ENCODE results near the gene ZNF232. TPM values are rescaled to one million over a fixed set of nuclear protein-coding genes. Genes with fewer than 3 reads are reported as not detected.

The ZNF232 gene
- total and polyA plus RNA-seq, 2 of the 13 experiments (the other 11 are each of a cell fraction or from before 2014, with no cell fraction given): 7.8 to 28.7 TPM

DNA sequence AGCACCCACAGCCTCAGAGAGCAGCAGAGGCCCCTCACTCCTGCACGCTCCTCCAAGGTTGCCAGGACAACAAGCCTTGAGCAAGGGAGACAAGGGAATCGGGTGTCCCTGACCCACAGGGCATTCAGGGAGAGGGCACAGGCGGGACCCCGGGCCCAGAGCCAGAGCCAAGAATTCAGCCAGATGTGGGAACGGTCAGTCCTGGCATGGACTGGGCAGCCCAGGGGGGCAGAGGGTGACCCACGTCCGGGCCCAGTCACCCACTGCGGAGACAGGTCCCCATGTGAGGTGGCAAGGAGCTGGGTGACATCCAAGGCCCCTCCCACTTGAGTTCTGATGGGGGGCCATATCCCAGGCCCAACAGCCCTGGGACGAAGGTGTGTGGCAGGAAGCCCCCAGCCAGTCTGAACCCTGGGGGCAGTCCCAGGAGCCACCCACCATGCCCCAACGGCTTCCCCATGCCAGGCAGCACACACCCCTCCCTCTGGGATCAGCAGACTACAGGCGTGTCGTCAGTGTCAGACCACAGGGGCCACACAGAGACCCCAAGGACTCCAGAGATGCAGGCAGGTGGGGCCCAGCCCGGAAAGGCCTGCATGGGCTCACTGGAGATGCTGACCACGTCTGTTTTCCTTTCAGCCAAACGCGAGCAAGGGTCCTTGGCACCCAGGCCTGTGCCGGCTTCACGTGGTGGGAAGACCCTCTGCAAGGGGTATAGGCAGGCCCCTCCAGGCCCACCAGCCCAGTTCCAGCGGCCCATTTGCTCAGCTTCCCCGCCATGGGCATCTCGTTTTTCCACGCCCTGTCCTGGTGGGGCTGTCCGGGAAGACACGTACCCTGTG lies 27.2 kb upstream of the ZNF232 start:
- in situ Hi-C loops (cut with HindIII; ENCODE audit: extremely low pct_ligation_motif_present, low pct_unique_long_range_greater_than_20kb): no loop called here
- no peak overlapping the region for H3K4me3 ChIP-seq (replicated peaks in 1 of 3; ENCODE audit: insufficient read depth in 1 of 3, low read depth in 2 of 3, low read length in 3 of 3)
- H3K79me2 ChIP-seq (ENCODE audit: insufficient read depth, low read length): no peaks in the 10 kb centered on the region
- no peaks in the 10 kb centered on the region for H3K36me3 ChIP-seq (replicated peaks in 1 of 2; ENCODE audit: control insufficient read depth in 1 of 2, insufficient read depth in 2 of 2, low read length in 2 of 2)
- no peak overlapping the region for H2AFZ ChIP-seq (ENCODE audit: low read length)
- H4K20me1 ChIP-seq (ENCODE audit: insufficient read depth, low read length): no peaks in the 10 kb centered on the region
- H3K27me3 ChIP-seq (ENCODE audit: control insufficient read depth in 1 of 2, insufficient read depth in 2 of 2, low read length in 2 of 2): peaks cover 2 to 11% of the 10 kb centered on the region in 2 experiments; a peak in 3 of 5 replicates
- H3K4me1 ChIP-seq (ENCODE audit: insufficient read depth, low read length): peaks cover 20% of the 10 kb centered on the region
- POLR2A ChIA-PET: no interaction called here
- no TSS peak for BruUV-seq (replicated peaks)
- H3K9me3 ChIP-seq (ENCODE audit: low read length): no peaks in the 10 kb centered on the region
- DNase-seq (ENCODE audit: low spot score): no peak
- CTCF ChIA-PET (ENCODE audit: low intra/inter-chr PET ratio, low total read pairs): no interaction called here
- no peak overlapping the region for H3K9ac ChIP-seq (ENCODE audit: insufficient read depth, low read depth, low read length)
- no peak for ATAC-seq
- no peak overlapping the region for H3K4me2 ChIP-seq (ENCODE audit: low read depth, low read length)
- intact Hi-C loops (cut with micrococcal nuclease; ENCODE audit: unreplicated experiment): no loop called here
- no peak for FAIRE-seq
- WGBS (ENCODE audit: low lambda C conversion rate): 30% methylated on average over 5 of the region's 24 CpGs
- H3K27ac ChIP-seq (ENCODE audit: extremely low read length, insufficient read depth, low read length): no peak overlapping the region
- TF ChIP-seq RBFOX2 (IDR thresholded peaks at IDR 0.05; ENCODE audit: low read depth, low read length) (no peak), SMYD3 (CRISPR knock-in tag; IDR thresholded peaks at IDR 0.05) (no peak), SAFB2 (CRISPR knock-in tag; IDR thresholded peaks at IDR 0.05; ENCODE audit: borderline replicate concordance, low read depth) (no peak), PPARG (CRISPR knock-in tag; conservative IDR thresholded peaks at IDR 0.05) (no peak), ZNF589 (CRISPR knock-in tag; conservative IDR thresholded peaks at IDR 0.05) (no peak), KDM5A (IDR thresholded peaks at IDR 0.05; ENCODE audit: borderline replicate concordance, low read length) (no peak), ZBTB7B (CRISPR knock-in tag; IDR thresholded peaks at IDR 0.05) (no peak), ZNF781 (CRISPR knock-in tag; IDR thresholded peaks at IDR 0.05; ENCODE audit: borderline replicate concordance, not compliant biosample characterization) (no peak), ZNF24 (IDR thresholded peaks at IDR 0.05) (no peak), ATF7 (IDR thresholded peaks at IDR 0.05) (no peak), ATF7 (CRISPR knock-in tag; IDR thresholded peaks at IDR 0.05) (no peak)
- TF ChIP-seq, protein P1, sequence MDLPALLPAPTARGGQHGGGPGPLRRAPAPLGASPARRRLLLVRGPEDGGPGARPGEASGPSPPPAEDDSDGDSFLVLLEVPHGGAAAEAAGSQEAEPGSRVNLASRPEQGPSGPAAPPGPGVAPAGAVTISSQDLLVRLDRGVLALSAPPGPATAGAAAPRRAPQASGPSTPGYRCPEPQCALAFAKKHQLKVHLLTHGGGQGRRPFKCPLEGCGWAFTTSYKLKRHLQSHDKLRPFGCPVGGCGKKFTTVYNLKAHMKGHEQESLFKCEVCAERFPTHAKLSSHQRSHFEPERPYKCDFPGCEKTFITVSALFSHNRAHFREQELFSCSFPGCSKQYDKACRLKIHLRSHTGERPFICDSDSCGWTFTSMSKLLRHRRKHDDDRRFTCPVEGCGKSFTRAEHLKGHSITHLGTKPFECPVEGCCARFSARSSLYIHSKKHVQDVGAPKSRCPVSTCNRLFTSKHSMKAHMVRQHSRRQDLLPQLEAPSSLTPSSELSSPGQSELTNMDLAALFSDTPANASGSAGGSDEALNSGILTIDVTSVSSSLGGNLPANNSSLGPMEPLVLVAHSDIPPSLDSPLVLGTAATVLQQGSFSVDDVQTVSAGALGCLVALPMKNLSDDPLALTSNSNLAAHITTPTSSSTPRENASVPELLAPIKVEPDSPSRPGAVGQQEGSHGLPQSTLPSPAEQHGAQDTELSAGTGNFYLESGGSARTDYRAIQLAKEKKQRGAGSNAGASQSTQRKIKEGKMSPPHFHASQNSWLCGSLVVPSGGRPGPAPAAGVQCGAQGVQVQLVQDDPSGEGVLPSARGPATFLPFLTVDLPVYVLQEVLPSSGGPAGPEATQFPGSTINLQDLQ (CRISPR knock-in tag; IDR thresholded peaks at IDR 0.05): no peak
- TF ChIP-seq, protein P2, sequence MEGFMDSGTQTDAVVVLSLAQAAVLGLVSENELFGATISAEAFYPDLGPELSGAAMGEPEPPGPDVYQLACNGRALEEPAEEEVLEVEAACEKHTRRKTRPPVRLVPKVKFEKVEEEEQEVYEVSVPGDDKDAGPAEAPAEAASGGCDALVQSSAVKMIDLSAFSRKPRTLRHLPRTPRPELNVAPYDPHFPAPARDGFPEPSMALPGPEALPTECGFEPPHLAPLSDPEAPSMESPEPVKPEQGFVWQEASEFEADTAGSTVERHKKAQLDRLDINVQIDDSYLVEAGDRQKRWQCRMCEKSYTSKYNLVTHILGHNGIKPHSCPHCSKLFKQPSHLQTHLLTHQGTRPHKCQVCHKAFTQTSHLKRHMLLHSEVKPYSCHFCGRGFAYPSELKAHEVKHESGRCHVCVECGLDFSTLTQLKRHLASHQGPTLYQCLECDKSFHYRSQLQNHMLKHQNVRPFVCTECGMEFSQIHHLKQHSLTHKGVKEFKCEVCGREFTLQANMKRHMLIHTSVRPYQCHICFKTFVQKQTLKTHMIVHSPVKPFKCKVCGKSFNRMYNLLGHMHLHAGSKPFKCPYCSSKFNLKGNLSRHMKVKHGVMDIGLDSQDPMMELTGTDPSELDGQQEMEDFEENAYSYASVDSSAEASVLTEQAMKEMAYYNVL (CRISPR knock-in tag; IDR thresholded peaks at IDR 0.05; ENCODE audit: borderline replicate concordance): no peak
- TF ChIP-seq, protein P3, sequence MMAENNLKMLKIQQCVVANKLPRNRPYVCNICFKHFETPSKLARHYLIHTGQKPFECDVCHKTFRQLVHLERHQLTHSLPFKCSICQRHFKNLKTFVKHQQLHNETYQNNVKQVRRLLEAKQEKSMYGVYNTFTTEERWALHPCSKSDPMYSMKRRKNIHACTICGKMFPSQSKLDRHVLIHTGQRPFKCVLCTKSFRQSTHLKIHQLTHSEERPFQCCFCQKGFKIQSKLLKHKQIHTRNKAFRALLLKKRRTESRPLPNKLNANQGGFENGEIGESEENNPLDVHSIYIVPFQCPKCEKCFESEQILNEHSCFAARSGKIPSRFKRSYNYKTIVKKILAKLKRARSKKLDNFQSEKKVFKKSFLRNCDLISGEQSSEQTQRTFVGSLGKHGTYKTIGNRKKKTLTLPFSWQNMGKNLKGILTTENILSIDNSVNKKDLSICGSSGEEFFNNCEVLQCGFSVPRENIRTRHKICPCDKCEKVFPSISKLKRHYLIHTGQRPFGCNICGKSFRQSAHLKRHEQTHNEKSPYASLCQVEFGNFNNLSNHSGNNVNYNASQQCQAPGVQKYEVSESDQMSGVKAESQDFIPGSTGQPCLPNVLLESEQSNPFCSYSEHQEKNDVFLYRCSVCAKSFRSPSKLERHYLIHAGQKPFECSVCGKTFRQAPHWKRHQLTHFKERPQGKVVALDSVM (CRISPR knock-in tag; IDR thresholded peaks at IDR 0.05): no peak
